T-helper 1 cell (primary cell): ENCODE results near the gene POLK.
"Not testable (repeated sequence)": the region's sequence is repeated elsewhere in the genome, so short reads cannot be mapped to it uniquely, and the experiment has no call there.

ENCODE experiments used
- DNase-seq, 5 donors: peaks; one replicate each; pipeline ENCODE4 v3.0.0-alpha.2; 2012 to 2020

POLK gene

DNA sequence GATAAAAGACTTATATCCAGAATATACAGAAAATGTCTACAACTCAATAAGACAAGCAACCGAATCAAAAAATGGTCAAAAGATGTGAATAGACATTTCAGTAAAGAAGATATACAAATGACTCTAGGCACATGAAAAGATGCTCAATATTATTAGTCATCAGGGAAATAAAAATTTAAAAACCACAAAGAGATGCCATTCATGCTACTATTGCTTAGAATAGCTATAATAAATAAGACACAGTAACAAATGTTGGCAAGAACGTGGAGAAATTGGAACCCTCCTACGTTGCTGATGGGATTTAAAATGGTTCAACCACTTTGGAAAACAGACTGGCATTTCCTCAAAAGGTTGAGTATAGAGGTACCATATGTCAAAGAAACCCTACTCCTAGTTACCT is 39.8 kb downstream of the POLK start:
- DNase-seq: no peak

GRCh38 chr5:75552764-75553163 is 41.1 kb downstream of the POLK start:
- no peak for DNase-seq

DNA sequence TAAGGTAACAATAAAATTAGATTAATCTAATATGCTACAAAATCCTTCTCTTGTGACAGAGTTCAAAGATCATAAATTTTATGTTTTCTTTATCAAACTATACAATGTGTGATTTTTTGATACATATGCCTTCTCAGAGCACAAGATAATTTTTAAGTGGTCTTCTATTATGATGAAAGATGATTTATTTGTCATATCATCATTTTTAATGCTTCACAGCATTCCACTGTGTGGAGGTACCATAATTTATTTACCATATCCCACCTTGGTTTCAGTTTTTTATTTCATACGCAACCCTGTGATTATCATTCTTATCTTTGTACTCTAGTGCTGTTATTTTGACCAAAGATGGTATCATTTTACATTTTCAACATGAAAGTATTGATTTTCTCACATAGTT is 41.7 kb downstream of the POLK start:
- DNase-seq: no peak

DNA sequence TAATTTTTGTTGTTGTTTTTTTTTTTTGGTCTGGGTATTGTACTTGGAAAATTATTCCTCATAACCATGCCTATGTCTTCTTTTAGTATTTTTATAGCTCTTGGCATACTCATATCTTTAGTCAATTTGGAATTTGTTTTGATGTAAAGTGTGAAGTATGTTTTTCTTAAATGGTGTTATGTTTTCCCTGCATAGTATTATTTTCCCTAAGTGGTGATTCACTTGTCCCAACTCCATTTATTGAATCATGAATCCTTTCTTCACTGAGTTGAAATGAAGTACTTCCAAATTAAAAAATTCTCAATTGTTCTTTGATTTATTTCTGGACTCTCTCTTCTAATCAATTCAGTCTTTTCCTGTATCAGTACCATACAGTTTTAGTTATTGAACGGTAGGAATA is 46.5 kb downstream of the POLK start:
- DNase-seq: no peak

DNA sequence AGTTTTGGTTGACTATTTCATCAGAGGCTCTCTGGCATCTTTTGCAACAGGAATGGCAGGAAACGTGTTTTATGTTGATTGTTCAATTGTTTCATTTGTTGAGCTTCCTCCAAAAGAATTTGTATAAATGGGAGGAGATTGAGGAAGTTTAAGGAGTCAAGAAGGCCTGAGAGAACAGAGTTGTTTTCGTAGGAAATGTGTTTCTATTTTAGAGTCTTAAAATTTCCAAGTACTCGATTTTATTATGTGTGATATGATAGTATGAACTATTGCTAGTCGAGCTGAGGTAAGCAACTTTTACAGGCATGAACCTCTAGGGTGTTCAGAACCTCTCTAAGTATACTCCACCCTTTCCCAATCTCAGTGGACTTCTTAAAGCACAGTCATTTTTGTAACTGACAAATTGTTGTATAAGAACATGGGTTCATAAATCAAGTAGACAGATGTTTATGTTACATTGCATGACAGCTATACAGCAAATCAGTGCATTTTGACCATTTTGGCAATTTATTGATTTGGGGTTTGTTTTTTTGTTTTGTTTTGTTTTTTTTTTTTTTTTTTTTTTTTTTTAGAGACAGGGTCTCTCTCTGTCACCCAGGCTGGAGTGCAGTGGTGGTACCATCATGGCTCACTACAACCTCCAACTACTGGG is 47.4 kb downstream of the POLK start:
- DNase-seq: no peak

DNA sequence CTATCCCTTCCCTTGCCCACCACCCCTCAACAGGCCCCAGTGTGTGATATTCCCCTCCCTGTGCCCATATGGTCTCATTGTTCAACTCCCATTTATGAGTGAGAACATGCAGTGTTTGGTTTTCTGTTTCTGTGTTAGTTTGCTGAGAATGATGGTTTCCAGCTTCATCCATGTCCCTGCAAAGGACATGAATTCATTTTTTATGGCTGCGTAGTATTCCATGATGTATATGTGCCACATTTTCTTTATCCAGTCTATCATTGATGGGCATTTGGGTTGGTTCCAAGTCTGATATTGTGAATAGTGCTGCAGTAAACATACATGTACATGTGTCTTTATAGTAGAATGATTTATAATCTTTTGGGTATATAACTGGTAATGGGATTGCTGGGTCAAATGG is 49.0 kb downstream of the POLK start:
- DNase-seq: not testable (repeated sequence)

DNA sequence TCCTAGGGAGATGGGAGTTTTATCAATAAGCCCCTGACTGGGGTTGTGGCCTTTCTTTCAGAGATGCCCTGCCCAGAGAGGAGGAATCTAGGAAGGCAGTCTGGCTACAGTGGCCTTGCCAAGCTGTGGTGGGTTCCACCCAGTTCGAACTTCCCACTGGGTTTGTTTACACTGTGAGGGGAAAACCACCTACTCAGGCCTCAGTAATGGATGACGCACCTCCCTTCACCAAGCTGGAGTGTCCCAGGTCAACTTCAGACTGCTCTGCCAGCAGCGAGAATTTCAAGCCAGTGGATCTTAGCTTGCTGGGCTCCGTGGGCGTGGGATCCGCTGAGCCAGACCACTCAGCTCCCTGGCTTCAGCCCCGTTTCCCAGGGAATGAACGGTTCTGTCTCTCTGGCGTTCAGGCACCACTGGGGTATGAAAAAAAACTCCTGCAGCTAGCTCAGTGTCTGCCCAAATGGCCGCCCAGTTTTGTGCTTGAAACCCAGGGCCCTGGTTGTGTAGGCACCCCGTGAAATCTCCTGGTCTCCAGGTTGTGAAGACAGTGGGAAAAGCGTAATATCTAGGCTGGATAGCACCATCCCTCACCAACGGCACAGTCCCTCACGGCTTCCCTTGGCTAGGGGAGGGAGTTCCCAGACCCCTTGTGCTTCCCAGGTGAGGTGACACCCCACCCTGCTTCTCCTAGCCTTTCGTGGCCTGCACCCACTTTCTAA is 54.5 kb downstream of the POLK start:
- not testable (repeated sequence) for DNase-seq

DNA sequence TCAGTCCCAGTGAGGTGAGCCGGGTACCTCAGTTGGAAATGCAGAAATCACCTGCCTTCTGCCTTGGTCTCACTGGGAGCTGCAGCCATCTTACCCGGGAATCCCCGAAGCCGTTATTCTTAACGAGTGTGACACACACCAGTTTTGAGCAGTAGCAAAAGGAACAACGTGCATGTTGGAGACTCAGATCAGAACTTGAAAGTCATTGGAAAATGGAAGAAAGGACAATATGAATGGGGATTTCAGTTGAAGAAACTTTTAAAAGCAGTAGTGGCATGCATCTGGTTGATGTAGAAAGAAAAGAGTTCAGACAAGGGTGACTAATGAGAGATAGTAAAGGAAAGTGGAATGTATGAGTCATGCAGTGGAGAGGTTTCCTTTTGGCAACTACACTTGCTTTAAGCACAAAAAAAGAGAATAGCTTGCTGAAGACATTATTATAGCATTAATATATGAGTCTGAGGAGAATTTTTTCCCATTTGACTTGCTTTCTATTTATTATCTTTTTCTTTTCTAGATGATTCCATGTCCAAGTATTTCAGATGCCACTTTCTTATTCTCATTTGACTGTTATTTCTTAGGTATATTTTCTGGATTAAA is 55.1 kb downstream of the POLK start:
- DNase-seq: peak in 1 of 5 donors; percentile 76

- DNase-seq: peak in 1 of 5 donors; percentile 25
These were observed 56.0 kb downstream of the POLK start for GRCh38 chr5:75567710-75568109.

DNA sequence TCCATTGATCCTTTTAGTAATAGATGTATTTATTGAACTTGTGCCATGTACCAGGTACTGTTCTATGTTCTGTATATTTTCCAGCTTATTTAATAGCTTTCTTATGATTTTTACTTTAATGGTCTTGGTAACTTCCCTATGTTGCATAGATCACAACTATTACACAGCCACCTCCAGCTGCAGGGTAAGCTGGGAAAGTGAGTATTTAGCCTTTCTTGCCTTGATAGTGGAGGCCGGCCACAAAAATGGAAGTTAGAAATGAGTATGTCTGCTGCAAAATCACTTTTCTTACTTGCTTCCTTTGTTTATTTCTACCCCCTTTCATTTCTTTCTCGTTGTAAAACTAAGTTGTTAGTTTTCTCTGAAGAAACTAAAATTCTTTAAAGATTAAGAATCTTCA is 56.5 kb downstream of the POLK start:
- DNase-seq: peak in 1 of 5 donors; percentile 26

- DNase-seq: no peak
These were observed 59.9 kb downstream of the POLK start for GRCh38 chr5:75571547-75571946.

DNA sequence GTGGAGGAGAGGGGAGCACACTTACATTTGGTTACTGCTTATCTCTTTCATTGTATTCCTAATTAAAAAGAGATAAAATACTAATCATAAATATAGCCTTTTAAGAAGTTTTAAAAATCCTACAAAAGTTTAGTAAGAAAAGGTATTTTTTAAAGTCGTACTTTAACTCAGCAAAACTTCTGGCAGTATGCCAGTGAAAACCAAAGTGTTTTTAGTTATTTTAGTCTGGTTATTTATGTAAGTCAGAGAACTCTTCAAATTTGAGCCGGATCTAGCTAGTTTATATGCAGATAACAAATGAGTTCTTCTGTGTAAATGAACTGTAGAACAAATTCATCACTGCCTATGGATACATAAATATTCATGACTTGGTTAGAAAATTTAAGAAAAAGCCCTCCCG is 63.1 kb downstream of the POLK start:
- DNase-seq: no peak

GRCh38 chr5:75578280-75578679 is 66.6 kb downstream of the POLK start:
- DNase-seq: not testable (repeated sequence)

DNA sequence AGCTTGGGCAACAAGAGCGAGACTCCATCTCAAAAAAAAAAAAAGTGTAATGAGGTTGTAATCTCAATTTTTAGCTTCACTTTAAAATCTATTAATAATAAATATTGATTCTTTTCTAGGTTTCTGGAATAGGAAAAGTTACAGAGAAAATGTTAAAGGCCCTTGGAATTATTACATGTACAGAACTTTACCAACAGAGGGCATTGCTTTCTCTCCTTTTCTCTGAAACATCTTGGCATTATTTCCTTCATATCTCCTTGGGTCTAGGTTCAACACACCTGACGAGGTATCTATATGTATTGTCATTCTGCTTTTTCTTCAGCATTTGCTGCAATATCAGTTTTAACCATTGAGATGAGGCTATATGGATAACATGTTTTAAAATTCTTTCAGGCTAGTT is 73.0 kb downstream of the POLK start:
- DNase-seq: no peak

DNA sequence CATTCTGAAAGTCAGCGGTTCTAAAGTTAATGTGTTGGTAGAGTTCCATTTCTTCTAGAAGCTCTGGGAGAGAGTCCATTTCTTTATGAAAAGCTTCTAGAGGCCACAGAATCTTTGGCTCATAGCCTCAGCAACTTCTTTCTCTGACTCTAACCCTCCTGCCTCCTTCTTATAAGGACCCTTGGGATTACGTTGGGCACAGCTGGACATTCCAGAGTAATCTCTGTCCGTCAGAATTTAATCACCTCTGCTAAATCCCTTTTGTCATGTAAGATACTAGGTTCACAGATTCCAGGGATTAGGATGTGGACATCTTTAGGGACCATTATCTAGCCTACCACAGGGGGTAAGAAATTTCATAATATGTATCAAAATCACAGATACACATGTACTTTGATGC is 77.0 kb downstream of the POLK start:
- DNase-seq: no peak

DNA sequence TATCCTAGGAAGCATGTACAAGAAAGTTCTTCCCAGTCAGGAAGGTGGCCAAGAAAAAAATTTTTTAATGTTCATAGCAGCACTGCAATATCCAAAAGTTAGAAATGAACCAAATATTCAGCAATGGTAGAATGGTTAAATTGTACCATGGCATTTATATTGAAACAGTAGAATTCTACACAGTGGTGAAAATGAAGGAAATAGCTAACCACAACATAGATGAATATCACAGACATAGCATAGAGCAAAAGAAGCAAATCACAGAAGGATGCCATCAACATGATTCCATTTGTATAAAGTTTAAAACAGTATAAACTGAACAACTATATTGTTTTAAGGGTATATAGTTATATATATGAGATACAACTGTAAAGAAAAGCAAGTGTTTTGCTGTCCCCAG is 88.8 kb downstream of the POLK start:
- peak in 1 of 5 donors; percentile 5 for DNase-seq

- no peak for DNase-seq
These were observed 89.9 kb downstream of the POLK start for GRCh38 chr5:75601567-75601966.

- no peak for DNase-seq
These were observed 90.3 kb downstream of the POLK start for GRCh38 chr5:75601996-75602395.

GRCh38 chr5:75603371-75603770 is 91.7 kb downstream of the POLK start:
- no peak for DNase-seq

DNA sequence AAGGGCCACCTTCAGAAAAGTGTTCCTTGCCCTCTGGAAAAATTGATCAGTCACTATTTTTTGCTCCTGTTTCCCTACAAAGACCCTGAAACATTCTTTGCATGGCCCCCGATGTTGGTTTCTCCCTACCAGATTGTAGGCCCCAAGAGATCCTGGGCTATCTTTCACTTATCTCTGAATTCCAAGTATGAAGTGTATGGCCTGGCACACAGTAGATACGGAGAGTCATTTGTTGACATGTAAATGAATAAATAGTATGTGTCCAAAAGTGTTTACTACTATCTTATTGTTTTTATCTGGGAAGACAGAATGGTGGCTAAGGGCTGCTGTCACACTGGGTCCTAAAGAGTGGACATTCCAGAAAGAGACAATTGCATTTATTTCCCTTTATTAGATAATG is 92.1 kb downstream of the POLK start:
- DNase-seq: no peak

GRCh38 chr5:75607341-75607740 is 95.7 kb downstream of the POLK start:
- not testable (repeated sequence) for DNase-seq

DNA sequence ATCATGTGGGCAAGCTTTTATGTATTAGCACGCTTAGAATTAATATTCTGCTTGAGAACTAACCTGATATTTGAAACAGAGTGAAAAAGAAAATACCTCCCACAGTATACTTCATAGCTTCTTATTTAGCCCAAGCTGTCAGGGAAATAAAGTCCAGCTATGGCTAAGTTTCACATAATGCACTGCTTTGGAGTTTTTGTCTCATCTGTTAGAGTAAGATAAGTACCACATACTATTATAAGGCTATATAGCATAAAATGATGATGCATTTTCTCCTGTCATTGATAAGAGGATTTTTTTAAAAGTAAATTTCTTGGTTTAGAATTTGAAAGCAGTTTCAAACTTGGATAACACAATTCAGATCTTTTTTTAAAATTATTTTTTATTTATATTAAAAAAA is 97.2 kb downstream of the POLK start:
- no peak for DNase-seq

DNA sequence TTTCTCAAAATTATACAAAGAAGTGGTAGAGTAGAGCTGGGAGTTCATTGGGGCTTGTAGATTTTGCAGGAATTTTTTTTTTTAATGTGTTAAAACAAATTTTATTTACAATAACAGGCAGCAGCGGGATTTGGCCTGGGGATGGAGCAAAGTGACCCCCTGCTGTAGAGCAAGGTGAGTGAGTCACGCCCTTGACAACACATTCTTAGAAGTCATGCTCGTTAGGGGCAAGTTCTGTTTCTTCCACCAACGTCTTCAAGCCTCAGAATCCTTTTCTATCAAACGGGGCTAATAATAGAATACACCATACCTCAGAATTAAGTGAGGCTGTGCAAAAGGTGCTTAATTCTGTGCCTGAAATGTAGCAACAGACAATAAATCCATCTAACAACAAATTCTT is 98.5 kb downstream of the POLK start:
- no peak for DNase-seq

DNA sequence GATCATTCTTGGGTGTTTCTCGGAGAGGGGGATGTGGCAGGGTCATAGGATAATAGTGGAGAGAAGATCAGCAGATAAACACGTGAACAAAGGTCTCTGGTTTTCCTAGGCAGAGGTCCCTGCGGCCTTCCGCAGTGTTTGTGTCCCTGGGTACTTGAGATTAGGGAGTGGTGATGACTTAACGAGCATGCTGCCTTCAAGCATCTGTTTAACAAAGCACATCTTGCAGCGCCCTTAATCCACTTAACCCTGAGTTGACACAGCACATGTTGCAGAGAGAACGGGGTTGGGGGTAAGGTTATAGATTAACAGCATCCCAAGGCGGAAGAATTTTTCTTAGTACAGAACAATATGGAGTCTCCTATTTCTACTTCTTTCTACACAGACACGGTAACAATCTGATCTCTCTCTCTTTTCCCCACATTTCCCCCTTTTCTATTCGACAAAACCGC is 99.2 kb downstream of the POLK start:
- not testable (repeated sequence) for DNase-seq
